HEK293 (cell line): ENCODE data around the gene ARHGAP42.

Experiments used
- CTCF ChIA-PET: fragments of 350-600 bp; formaldehyde crosslinking; extraction: SDS; loops from one replicate; lab custom pipeline; 2021; ENCODE audit warnings: antibody characterized with exemption; lab: Yijun Ruan, JAX
- POLR2A ChIA-PET: fragments of 300-600 bp; formaldehyde crosslinking; extraction: SDS; loops from one replicate; lab custom pipeline; 2020; ENCODE audit warnings: antibody characterized with exemption, inconsistent platforms; lab: Yijun Ruan, JAX
- H3K27ac ChIP-seq: fragments of 200-500 bp; sonication (Bioruptor generic); 2 replicates; pipeline ENCODE4 v1.5.1; 2014; ENCODE audit warnings: low read depth, low read length, control low read depth, inconsistent platforms; ENCODE audit errors: extremely low read depth
- H3K36me3 ChIP-seq, 2 experiments: fragments of 200-500 bp in 1 of 2; sonication (Bioruptor generic) in 1 of 2; 1 replicate in 1 of 2; 2 replicates in 1 of 2; pipeline ENCODE4 v1.5.1; 2014 to 2017; ENCODE audit warnings: inconsistent platforms in 2 of 2, low read length in 2 of 2; ENCODE audit not compliant: control insufficient read depth in 2 of 2, insufficient read depth in 1 of 2
- H3K4me1 ChIP-seq: fragments of 200-500 bp; sonication (Bioruptor generic); 2 replicates; pipeline ENCODE4 v1.5.1; 2014; ENCODE audit warnings: mild to moderate bottlenecking, low read length, inconsistent platforms; ENCODE audit not compliant: control insufficient read depth, insufficient read depth
- H3K4me3 ChIP-seq: 2 replicates; pipeline ENCODE4 v1.5.1; 2011; ENCODE audit warnings: low read depth, mild to moderate bottlenecking, control low read depth, low read length, moderate library complexity
- H3K9me3 ChIP-seq: fragments of 200-500 bp; sonication (Bioruptor generic); 2 replicates; pipeline ENCODE4 v1.5.1; 2014; ENCODE audit warnings: low read depth, low read length, inconsistent platforms; ENCODE audit not compliant: control insufficient read depth, insufficient read depth
- MZF1 ChIP-seq: fragments of 450-650 bp; formaldehyde crosslinking; IDR thresholded peaks from 2 replicates; pipeline ENCODE4 v1.5.1; 2017; ENCODE audit warnings: missing biosample characterization, missing genetic modification characterization, borderline replicate concordance
- ZEB2 ChIP-seq: fragments of 450-650 bp; formaldehyde crosslinking; IDR thresholded peaks from 2 replicates; pipeline ENCODE4 v1.5.1; 2016; ENCODE audit warnings: missing biosample characterization, missing genetic modification characterization
- ZFP37 ChIP-seq: fragments of 450-650 bp; formaldehyde crosslinking; IDR thresholded peaks from 2 replicates; pipeline ENCODE4 v1.5.1; 2016; ENCODE audit warnings: missing biosample characterization, missing genetic modification characterization
- ZNF133 ChIP-seq: fragments of 450-650 bp; formaldehyde crosslinking; IDR thresholded peaks from 2 replicates; pipeline ENCODE4 v1.5.1; 2016; ENCODE audit warnings: missing biosample characterization, missing genetic modification characterization
- ZNF19 ChIP-seq: fragments of 450-650 bp; formaldehyde crosslinking; IDR thresholded peaks from 2 replicates; pipeline ENCODE4; 2016; ENCODE audit warnings: missing biosample characterization, missing genetic modification characterization, low read depth
- ZNF302 ChIP-seq: fragments of 450-650 bp; formaldehyde crosslinking; IDR thresholded peaks from 2 replicates; pipeline ENCODE4 v1.5.1; 2016; ENCODE audit warnings: missing biosample characterization, missing genetic modification characterization, low read depth
- ZNF391 ChIP-seq: fragments of 450-650 bp; formaldehyde crosslinking; IDR thresholded peaks from 2 replicates; pipeline ENCODE4 v1.5.1; 2016; ENCODE audit warnings: low read depth, missing biosample characterization, missing genetic modification characterization, borderline replicate concordance
- TF ChIP-seq, protein P1 (sequence below): fragments of 450-650 bp; formaldehyde crosslinking; IDR thresholded peaks from 2 replicates; pipeline ENCODE4 v1.5.1; 2017; ENCODE audit warnings: missing biosample characterization, missing genetic modification characterization
- TF ChIP-seq, protein P2 (sequence below): fragments of 450-650 bp; formaldehyde crosslinking; IDR thresholded peaks from 2 replicates; pipeline ENCODE4 v1.5.1; 2016; ENCODE audit warnings: missing biosample characterization, missing genetic modification characterization, low read depth
- TF ChIP-seq, protein P3 (sequence below): fragments of 450-650 bp; formaldehyde crosslinking; conservative IDR thresholded peaks from 2 replicates; pipeline ENCODE4 v1.5.1; 2016; ENCODE audit warnings: low read depth, missing biosample characterization, missing genetic modification characterization
- TF ChIP-seq, protein P4 (sequence below): fragments of 450-650 bp; formaldehyde crosslinking; IDR thresholded peaks from 2 replicates; pipeline ENCODE4 v1.5.1; 2016; ENCODE audit warnings: missing biosample characterization, missing genetic modification characterization
- TF ChIP-seq, protein P5 (sequence below): fragments of 450-650 bp; formaldehyde crosslinking; IDR thresholded peaks from 2 replicates; pipeline ENCODE4 v1.5.1; 2016; ENCODE audit warnings: missing biosample characterization, missing genetic modification characterization
- TF ChIP-seq, protein P6 (sequence below): fragments of 450-650 bp; formaldehyde crosslinking; IDR thresholded peaks from 2 replicates; pipeline ENCODE4 v1.5.1; 2017; ENCODE audit warnings: missing biosample characterization, missing genetic modification characterization

The ARHGAP42 gene

DNA sequence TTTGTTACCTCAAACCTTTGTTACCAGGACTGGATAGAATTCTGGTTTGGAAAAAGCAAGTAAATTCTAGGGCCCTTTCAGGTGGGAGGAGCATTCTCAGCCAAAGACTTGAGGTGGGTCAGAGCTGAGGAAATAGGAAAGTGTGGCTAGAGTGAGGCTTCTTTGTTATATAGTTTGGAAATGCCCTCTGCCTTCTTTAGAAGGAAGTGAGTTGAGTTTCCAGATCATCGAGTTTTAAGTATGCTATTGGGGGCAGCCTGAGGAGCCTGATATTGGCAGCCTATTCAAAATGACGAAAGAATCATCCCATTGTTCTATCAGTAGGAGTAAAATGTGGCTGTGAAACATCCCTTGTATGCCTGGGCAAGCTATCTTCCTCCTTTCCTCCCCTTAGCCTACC, 134.1 kb downstream of the ARHGAP42 start:
- no peaks in the 10 kb centered on the region for H3K4me1 ChIP-seq
- ChIA-PET CTCF (interaction anchor here (0.5 to 1.8 kb wide), 5 partner anchors 7 to 509 kb away, joined by 3 to 10 read pairs (median 4); no protein-coding TSS in a partner anchor), POLR2A (no interaction called here)
- no peaks in the 10 kb centered on the region for H3K36me3 ChIP-seq
- no peak overlapping the region for H3K4me3 ChIP-seq
- H3K27ac ChIP-seq: no peak overlapping the region
- TF ChIP-seq, protein P1, sequence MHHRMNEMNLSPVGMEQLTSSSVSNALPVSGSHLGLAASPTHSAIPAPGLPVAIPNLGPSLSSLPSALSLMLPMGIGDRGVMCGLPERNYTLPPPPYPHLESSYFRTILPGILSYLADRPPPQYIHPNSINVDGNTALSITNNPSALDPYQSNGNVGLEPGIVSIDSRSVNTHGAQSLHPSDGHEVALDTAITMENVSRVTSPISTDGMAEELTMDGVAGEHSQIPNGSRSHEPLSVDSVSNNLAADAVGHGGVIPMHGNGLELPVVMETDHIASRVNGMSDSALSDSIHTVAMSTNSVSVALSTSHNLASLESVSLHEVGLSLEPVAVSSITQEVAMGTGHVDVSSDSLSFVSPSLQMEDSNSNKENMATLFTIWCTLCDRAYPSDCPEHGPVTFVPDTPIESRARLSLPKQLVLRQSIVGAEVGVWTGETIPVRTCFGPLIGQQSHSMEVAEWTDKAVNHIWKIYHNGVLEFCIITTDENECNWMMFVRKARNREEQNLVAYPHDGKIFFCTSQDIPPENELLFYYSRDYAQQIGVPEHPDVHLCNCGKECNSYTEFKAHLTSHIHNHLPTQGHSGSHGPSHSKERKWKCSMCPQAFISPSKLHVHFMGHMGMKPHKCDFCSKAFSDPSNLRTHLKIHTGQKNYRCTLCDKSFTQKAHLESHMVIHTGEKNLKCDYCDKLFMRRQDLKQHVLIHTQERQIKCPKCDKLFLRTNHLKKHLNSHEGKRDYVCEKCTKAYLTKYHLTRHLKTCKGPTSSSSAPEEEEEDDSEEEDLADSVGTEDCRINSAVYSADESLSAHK (tag by site-specific recombination): no peak
- TF ChIP-seq ZNF391 (tag by site-specific recombination) (no peak), ZNF19 (tag by site-specific recombination) (no peak), MZF1 (tag by site-specific recombination) (no peak), ZNF133 (no peak), ZNF302 (tag by site-specific recombination) (no peak), ZEB2 (no peak), ZFP37 (no peak)
- TF ChIP-seq, protein P2, sequence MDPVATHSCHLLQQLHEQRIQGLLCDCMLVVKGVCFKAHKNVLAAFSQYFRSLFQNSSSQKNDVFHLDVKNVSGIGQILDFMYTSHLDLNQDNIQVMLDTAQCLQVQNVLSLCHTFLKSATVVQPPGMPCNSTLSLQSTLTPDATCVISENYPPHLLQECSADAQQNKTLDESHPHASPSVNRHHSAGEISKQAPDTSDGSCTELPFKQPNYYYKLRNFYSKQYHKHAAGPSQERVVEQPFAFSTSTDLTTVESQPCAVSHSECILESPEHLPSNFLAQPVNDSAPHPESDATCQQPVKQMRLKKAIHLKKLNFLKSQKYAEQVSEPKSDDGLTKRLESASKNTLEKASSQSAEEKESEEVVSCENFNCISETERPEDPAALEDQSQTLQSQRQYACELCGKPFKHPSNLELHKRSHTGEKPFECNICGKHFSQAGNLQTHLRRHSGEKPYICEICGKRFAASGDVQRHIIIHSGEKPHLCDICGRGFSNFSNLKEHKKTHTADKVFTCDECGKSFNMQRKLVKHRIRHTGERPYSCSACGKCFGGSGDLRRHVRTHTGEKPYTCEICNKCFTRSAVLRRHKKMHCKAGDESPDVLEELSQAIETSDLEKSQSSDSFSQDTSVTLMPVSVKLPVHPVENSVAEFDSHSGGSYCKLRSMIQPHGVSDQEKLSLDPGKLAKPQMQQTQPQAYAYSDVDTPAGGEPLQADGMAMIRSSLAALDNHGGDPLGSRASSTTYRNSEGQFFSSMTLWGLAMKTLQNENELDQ (tag by site-specific recombination): no peak
- TF ChIP-seq, protein P3, sequence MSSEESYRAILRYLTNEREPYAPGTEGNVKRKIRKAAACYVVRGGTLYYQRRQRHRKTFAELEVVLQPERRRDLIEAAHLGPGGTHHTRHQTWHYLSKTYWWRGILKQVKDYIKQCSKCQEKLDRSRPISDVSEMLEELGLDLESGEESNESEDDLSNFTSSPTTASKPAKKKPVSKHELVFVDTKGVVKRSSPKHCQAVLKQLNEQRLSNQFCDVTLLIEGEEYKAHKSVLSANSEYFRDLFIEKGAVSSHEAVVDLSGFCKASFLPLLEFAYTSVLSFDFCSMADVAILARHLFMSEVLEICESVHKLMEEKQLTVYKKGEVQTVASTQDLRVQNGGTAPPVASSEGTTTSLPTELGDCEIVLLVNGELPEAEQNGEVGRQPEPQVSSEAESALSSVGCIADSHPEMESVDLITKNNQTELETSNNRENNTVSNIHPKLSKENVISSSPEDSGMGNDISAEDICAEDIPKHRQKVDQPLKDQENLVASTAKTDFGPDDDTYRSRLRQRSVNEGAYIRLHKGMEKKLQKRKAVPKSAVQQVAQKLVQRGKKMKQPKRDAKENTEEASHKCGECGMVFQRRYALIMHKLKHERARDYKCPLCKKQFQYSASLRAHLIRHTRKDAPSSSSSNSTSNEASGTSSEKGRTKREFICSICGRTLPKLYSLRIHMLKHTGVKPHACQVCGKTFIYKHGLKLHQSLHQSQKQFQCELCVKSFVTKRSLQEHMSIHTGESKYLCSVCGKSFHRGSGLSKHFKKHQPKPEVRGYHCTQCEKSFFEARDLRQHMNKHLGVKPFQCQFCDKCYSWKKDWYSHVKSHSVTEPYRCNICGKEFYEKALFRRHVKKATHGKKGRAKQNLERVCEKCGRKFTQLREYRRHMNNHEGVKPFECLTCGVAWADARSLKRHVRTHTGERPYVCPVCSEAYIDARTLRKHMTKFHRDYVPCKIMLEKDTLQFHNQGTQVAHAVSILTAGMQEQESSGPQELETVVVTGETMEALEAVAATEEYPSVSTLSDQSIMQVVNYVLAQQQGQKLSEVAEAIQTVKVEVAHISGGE (tag by site-specific recombination): no peak
- TF ChIP-seq, protein P4, sequence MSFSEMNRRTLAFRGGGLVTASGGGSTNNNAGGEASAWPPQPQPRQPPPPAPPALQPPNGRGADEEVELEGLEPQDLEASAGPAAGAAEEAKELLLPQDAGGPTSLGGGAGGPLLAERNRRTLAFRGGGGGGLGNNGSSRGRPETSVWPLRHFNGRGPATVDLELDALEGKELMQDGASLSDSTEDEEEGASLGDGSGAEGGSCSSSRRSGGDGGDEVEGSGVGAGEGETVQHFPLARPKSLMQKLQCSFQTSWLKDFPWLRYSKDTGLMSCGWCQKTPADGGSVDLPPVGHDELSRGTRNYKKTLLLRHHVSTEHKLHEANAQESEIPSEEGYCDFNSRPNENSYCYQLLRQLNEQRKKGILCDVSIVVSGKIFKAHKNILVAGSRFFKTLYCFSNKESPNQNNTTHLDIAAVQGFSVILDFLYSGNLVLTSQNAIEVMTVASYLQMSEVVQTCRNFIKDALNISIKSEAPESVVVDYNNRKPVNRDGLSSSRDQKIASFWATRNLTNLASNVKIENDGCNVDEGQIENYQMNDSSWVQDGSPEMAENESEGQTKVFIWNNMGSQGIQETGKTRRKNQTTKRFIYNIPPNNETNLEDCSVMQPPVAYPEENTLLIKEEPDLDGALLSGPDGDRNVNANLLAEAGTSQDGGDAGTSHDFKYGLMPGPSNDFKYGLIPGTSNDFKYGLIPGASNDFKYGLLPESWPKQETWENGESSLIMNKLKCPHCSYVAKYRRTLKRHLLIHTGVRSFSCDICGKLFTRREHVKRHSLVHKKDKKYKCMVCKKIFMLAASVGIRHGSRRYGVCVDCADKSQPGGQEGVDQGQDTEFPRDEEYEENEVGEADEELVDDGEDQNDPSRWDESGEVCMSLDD (tag by site-specific recombination): no peak
- TF ChIP-seq, protein P5, sequence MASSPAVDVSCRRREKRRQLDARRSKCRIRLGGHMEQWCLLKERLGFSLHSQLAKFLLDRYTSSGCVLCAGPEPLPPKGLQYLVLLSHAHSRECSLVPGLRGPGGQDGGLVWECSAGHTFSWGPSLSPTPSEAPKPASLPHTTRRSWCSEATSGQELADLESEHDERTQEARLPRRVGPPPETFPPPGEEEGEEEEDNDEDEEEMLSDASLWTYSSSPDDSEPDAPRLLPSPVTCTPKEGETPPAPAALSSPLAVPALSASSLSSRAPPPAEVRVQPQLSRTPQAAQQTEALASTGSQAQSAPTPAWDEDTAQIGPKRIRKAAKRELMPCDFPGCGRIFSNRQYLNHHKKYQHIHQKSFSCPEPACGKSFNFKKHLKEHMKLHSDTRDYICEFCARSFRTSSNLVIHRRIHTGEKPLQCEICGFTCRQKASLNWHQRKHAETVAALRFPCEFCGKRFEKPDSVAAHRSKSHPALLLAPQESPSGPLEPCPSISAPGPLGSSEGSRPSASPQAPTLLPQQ (tag by site-specific recombination): no peak
- TF ChIP-seq, protein P6, sequence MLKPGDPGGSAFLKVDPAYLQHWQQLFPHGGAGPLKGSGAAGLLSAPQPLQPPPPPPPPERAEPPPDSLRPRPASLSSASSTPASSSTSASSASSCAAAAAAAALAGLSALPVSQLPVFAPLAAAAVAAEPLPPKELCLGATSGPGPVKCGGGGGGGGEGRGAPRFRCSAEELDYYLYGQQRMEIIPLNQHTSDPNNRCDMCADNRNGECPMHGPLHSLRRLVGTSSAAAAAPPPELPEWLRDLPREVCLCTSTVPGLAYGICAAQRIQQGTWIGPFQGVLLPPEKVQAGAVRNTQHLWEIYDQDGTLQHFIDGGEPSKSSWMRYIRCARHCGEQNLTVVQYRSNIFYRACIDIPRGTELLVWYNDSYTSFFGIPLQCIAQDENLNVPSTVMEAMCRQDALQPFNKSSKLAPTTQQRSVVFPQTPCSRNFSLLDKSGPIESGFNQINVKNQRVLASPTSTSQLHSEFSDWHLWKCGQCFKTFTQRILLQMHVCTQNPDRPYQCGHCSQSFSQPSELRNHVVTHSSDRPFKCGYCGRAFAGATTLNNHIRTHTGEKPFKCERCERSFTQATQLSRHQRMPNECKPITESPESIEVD (tag by site-specific recombination): no peak
- H3K9me3 ChIP-seq: no peaks in the 10 kb centered on the region
